Kidney (tissue), 14 donors: ENCODE data around the gene BANF1. TPM values are rescaled to one million over a fixed set of nuclear protein-coding genes. Genes with fewer than 3 reads are reported as not detected.

Experiments
- DNase-seq, 5 donors: peaks; one replicate each; pipeline ENCODE4 v3.0.0-alpha.2; 2013 to 2020
- FAIRE-seq: peaks from 2 replicates; lab custom pipeline; 2012; peaks lifted over from hg19 to GRCh38; lab: Jason Lieb, UNC
- H3K27ac ChIP-seq, 2 donors: one replicate each; pipeline ENCODE4 v1.7.0; 2013; ENCODE audit warnings: low read depth in 2 of 2, low read length in 2 of 2, inconsistent platforms in 1 of 2
- H3K27me3 ChIP-seq: one replicate; pipeline ENCODE4 v1.7.1; 2013; ENCODE audit warnings: low read length, inconsistent platforms; ENCODE audit not compliant: control insufficient read depth, insufficient read depth
- H3K36me3 ChIP-seq, 3 donors: one replicate each; pipeline versions ENCODE4 v1.7.0 to v1.7.1; 2013; ENCODE audit warnings: low read length in 3 of 3, control low read depth in 1 of 3, inconsistent platforms in 1 of 3; ENCODE audit not compliant: insufficient read depth in 3 of 3, control insufficient read depth in 2 of 3
- H3K4me1 ChIP-seq, 3 donors: one replicate each; pipeline versions ENCODE4 v1.7.0 to v1.7.1; 2013; ENCODE audit warnings: low read length in 3 of 3, inconsistent platforms in 1 of 3, low read depth in 1 of 3; ENCODE audit not compliant: control insufficient read depth in 2 of 3, insufficient read depth in 2 of 3
- H3K4me3 ChIP-seq, 3 donors: one replicate each; pipeline versions ENCODE4 v1.7.0 to v1.8.1; 2013; ENCODE audit warnings: low read length in 3 of 3, control low read depth in 1 of 3, inconsistent platforms in 1 of 3
- H3K9ac ChIP-seq, 3 donors: one replicate each; pipeline versions ENCODE4 v1.7.0 to v1.7.1; 2013; ENCODE audit warnings: low read length in 3 of 3, control low read depth in 1 of 3, inconsistent platforms in 1 of 3
- H3K9me3 ChIP-seq, 3 donors: one replicate each; pipeline versions ENCODE4 v1.7.0 to v1.7.1; 2013; ENCODE audit warnings: low read length in 3 of 3, control low read depth in 1 of 3, inconsistent platforms in 1 of 3; ENCODE audit not compliant: control insufficient read depth in 2 of 3, insufficient read depth in 1 of 3
- CTCF ChIP-seq: IDR thresholded peaks from 3 replicates; pipeline ENCODE4 v1.5.1; 2012; ENCODE audit warnings: mild to moderate bottlenecking, moderate library complexity, borderline replicate concordance; ENCODE audit not compliant: insufficient read depth; ENCODE audit errors: extremely low read depth
- intact Hi-C: fragments of 100-400 bp; cut with DNase I; formaldehyde crosslinking; loops from one replicate; pipeline ENCODE4 v1.11.1; 2022
- polyA plus RNA-seq: library from polyadenylated mRNA; stranded (reverse); fragments of 350-450 nt; fragmentation: Illumina TruSeq; extraction: RNeasy Lipid Tissue Mini Kit (QIAGEN cat#74804); gene quantifications from one replicate; pipeline ENCODE4 v1.2.3, GENCODE V29; 2014; ENCODE audit warnings: low read depth, low replicate concordance; ENCODE audit not compliant: insufficient read depth
- total RNA-seq: library from RNA; stranded (reverse); fragmentation: NEBNext Ultra II Directional; extraction: Animal tissue kit (Norgen Biotek cat#: 25700); gene quantifications from one replicate; pipeline ENCODE4 v1.2.1, GENCODE V29; 2021
- donor health status: control.
- donor health status: control.
- donor health status: control.
- donor health status: control.
- donor health status: control.
- donor health status: DM: yes; HTN: yes; CAD: no.
- donor health status: Normal renal cell carcinoma (clear cell type).

Gene BANF1
- total and polyA plus RNA-seq, 2 donors from 2014 or later = 181 to 186 TPM

- DNase-seq (peak in 1 of 5 donors; percentile 71), FAIRE-seq (no peak)
- H3K36me3 ChIP-seq = no peaks in the 10 kb centered on the region
- no peak within 1 kb of the TSS for H3K9ac ChIP-seq
- no peaks in the 10 kb centered on the region for H3K4me1 ChIP-seq
- H3K4me3 ChIP-seq = no peak within 1 kb of the TSS
- no peak within 1 kb of the TSS for H3K27ac ChIP-seq
- H3K27me3 ChIP-seq = no peaks in the 10 kb centered on the region
- no peak for TF ChIP-seq CTCF
- no peaks in the 10 kb centered on the region for H3K9me3 ChIP-seq
- intact Hi-C loops = no loop called here
Observed at GRCh38 chr11:66026017-66026529, 23.8 kb downstream of the BANF1 start, which contains the start of gene CATSPER1. TSS of gene CATSPER1 (minus strand) at chr11:66026479. CDS start at chr11:66026379, 100 bp downstream.

GRCh38 chr11:66032957-66033735, 30.8 kb downstream of the BANF1 start:
- H3K27ac ChIP-seq = no peak overlapping the region
- DNase-seq (no peak), FAIRE-seq (no peak)
- no peaks in the 10 kb centered on the region for H3K9me3 ChIP-seq
- no peaks in the 10 kb centered on the region for H3K36me3 ChIP-seq
- H3K4me3 ChIP-seq = no peak overlapping the region
- no peaks in the 10 kb centered on the region for H3K4me1 ChIP-seq
- no peak overlapping the region for H3K9ac ChIP-seq
- intact Hi-C loops = no loop called here
- TF ChIP-seq CTCF = no peak
- H3K27me3 ChIP-seq = no peaks in the 10 kb centered on the region

- no peak overlapping the region for H3K4me3 ChIP-seq
- intact Hi-C loops = no loop called here
- H3K27ac ChIP-seq = no peak overlapping the region
- H3K27me3 ChIP-seq = no peaks in the 10 kb centered on the region
- H3K9ac ChIP-seq = no peak overlapping the region
- no peaks in the 10 kb centered on the region for H3K36me3 ChIP-seq
- FAIRE-seq (no peak), DNase-seq (no peak)
- H3K9me3 ChIP-seq = no peaks in the 10 kb centered on the region
- no peaks in the 10 kb centered on the region for H3K4me1 ChIP-seq
- TF ChIP-seq CTCF = no peak
Observed at GRCh38 chr11:66035653-66036333, 33.5 kb downstream of the BANF1 start.
